ENCODE measurements around the gene CNIH3. TPM values are rescaled to one million over a fixed set of nuclear protein-coding genes. Genes with fewer than 3 reads are reported as not detected.

The CNIH3 gene
- total RNA-seq, 4 donors from 2014 or later: 6.2 to 6.3 TPM; not detected in 2

DNA sequence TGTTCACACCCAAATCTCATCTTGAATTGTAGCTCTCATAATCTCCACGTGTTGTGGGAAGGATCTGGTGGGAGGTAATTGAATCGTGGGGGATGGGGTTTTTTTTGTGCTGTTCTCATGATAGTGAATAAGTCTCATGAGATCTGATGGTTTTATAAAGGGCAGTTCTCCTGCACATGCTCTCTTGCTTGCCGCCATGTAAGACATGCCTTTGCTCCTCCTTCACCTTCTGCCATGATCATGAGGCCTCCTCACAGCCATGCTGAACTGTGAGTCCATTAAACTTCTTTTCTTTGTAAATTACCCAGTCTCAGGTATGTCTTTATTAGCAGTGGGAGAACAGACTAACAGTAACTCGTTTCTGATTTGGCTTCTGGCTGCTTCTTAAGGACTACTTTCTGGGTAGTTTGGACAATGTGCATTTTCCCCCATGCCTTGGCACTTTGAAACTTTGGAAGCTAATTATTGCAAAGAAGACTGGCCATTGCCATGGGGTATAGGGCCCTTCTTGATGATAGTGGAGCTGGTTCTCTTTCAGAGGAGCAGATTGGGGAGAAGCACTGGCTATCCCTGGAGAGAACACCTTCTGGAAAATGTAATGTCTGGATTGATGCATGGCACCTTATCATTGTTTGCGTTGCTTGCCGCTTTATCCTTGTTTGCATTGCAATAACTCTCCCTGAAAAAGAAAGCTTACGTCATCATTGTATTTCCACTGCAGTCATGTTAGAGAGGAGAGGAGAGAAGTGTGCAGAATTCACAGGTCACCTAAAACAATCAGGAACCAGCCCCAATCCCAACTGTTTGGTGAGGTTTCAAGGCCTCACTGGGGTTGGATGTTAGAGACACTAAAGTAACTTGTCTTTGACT is 5.9 kb downstream of the CNIH3 start:
- no peak for DNase-seq
- Histone ChIP-seq H3K9me3 (no peaks in the 10 kb centered on the region), H3K36me3 (no peaks in the 10 kb centered on the region), H3K4me3 (no peak overlapping the region), H3K27me3 (peaks cover 0 to 5% of the 10 kb centered on the region in 2 donors), H3K4me1 (peaks cover 0 to 2% of the 10 kb centered on the region in 2 donors), H3K27ac (no peak overlapping the region)
- intact Hi-C loops (cut with DNase I; ENCODE audit: low total_unique reads): no loop called here
- TF ChIP-seq POLR2A (IDR thresholded peaks at IDR 0.05): no peak
- TF ChIP-seq, protein P1, sequence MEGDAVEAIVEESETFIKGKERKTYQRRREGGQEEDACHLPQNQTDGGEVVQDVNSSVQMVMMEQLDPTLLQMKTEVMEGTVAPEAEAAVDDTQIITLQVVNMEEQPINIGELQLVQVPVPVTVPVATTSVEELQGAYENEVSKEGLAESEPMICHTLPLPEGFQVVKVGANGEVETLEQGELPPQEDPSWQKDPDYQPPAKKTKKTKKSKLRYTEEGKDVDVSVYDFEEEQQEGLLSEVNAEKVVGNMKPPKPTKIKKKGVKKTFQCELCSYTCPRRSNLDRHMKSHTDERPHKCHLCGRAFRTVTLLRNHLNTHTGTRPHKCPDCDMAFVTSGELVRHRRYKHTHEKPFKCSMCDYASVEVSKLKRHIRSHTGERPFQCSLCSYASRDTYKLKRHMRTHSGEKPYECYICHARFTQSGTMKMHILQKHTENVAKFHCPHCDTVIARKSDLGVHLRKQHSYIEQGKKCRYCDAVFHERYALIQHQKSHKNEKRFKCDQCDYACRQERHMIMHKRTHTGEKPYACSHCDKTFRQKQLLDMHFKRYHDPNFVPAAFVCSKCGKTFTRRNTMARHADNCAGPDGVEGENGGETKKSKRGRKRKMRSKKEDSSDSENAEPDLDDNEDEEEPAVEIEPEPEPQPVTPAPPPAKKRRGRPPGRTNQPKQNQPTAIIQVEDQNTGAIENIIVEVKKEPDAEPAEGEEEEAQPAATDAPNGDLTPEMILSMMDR (IDR thresholded peaks at IDR 0.05): no peak

DNA sequence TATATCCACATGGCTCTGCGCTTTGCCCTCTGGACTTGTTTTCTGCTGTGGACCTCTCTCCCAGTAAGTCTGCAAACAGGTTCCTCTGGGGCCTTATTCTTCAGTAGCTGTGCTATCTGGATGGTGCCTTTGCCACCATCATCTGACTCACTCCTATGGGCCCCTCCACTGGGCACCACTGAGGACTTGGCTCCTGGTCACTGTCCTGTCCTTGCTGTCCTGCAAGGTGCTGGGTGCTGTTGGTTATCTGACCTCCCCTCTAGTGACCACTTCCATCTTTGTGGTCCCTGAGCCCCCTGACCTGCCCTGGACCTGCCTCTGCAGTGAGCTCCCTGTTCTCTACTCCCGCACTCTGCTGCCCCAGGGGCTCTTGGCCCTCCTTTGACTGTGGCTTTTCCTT is 6.7 kb downstream of the CNIH3 start:
- H3K4me3 ChIP-seq: no peak overlapping the region
- DNase-seq: no peak
- no peaks in the 10 kb centered on the region for H3K36me3 ChIP-seq
- H3K27ac ChIP-seq: no peak overlapping the region
- H3K27me3 ChIP-seq: peaks cover 0 to 5% of the 10 kb centered on the region in 2 donors
- no peak for TF ChIP-seq POLR2A (IDR thresholded peaks at IDR 0.05)
- TF ChIP-seq, protein P1 (IDR thresholded peaks at IDR 0.05): no peak
- intact Hi-C loops (cut with DNase I; ENCODE audit: low total_unique reads): no loop called here
- H3K9me3 ChIP-seq: no peaks in the 10 kb centered on the region
- H3K4me1 ChIP-seq: no peaks in the 10 kb centered on the region

DNA sequence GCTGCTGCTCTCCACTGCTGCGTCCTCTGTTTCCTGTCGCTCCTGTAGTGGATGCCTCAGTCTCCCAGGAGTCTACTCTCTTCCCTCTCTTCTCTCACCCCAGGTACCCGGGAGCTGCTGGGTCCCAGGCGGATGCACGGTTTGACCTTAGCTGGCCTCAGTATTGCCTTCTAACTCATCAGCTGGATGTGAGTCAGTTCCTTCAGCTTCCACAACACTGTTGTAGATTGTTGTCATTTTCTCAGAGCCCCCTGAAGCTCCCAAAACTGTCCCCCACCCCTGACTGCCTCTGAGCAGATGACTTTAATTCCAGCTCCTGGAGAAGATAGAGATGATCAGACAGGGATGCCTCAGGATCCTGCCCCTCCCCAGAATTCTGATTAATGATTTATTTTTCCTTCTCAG is 7.2 kb downstream of the CNIH3 start:
- H3K4me3 ChIP-seq: no peak overlapping the region
- no peaks in the 10 kb centered on the region for H3K9me3 ChIP-seq
- H3K36me3 ChIP-seq: no peaks in the 10 kb centered on the region
- no peak overlapping the region for H3K27ac ChIP-seq
- intact Hi-C loops (cut with DNase I; ENCODE audit: low total_unique reads): no loop called here
- no peaks in the 10 kb centered on the region for H3K4me1 ChIP-seq
- peaks cover 0 to 5% of the 10 kb centered on the region in 2 donors for H3K27me3 ChIP-seq
- TF ChIP-seq POLR2A (IDR thresholded peaks at IDR 0.05): no peak
- TF ChIP-seq, protein P1 (IDR thresholded peaks at IDR 0.05): no peak
- no peak for DNase-seq

DNA sequence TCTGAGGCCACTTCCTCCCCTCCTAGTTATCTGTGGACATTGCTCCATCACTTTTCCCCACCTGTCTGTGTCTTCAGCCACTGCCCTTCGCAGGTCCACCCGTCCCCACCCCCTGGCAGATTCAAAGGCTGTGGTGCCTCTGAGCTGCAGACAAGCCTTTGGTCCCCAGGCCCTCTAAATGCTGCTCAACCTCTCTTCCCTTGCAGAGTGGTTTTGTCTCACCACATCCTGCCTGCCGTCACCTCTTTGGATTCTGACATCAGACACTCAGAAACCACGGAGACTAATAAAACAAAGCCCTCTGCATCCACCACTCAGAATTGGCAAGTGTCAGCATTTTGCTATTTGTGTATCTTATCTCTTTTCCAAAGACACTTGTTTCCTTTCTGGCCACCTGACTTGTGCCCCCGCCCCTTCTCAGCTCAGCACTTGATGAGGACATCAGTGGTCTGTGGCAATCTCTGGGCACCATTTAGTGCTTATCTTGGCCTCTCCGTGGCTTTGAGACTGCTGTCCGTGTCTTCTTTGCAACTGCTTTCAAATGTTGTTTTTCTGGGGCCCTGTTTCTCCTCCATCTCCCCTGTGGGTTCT is 7.7 kb downstream of the CNIH3 start:
- Histone ChIP-seq H3K36me3 (no peaks in the 10 kb centered on the region), H3K27ac (no peak overlapping the region), H3K4me1 (no peaks in the 10 kb centered on the region), H3K9me3 (no peaks in the 10 kb centered on the region), H3K4me3 (no peak overlapping the region), H3K27me3 (peaks cover 0 to 5% of the 10 kb centered on the region in 2 donors)
- intact Hi-C loops (cut with DNase I; ENCODE audit: low total_unique reads): no loop called here
- no peak for TF ChIP-seq POLR2A (IDR thresholded peaks at IDR 0.05)
- TF ChIP-seq, protein P1 (IDR thresholded peaks at IDR 0.05): no peak
- no peak for DNase-seq

DNA sequence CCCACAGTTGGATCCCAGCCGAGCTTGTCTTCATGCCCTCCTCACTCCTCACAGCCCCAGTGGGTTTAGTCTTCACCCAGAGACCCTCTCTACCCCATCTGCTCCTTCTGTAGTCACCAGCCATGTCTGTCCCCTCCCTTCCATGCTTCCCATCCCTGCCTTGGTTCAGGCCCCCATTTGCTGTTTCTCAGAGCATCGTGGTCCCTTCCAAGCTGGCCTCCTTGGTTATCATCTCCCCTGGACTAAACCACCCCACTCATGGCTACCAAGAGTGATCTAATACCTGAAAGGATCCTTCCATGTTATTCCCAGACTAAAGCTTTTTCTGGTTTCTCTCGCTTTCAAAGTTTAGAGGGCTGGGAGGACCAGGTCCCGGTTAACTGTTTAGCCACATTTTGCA is 8.3 kb downstream of the CNIH3 start:
- Histone ChIP-seq H3K27ac (no peak overlapping the region), H3K9me3 (no peaks in the 10 kb centered on the region), H3K4me1 (no peaks in the 10 kb centered on the region), H3K27me3 (peaks cover 0 to 5% of the 10 kb centered on the region in 2 donors), H3K4me3 (no peak overlapping the region), H3K36me3 (no peaks in the 10 kb centered on the region)
- TF ChIP-seq, protein P1 (IDR thresholded peaks at IDR 0.05): no peak
- TF ChIP-seq POLR2A (IDR thresholded peaks at IDR 0.05): no peak
- intact Hi-C loops (cut with DNase I; ENCODE audit: low total_unique reads): no loop called here
- no peak for DNase-seq

All from uterus (tissue), 4 donors.